Chondrocyte (in vitro differentiated cells): ENCODE measurements around the gene DECR2. TPM values are rescaled to one million over a fixed set of nuclear protein-coding genes. Genes with fewer than 3 reads are reported as not detected.

Experiments
- DNase-seq: peaks from one replicate; pipeline ENCODE4 v3.0.0; 2021; ENCODE audit warnings: mixed read lengths, low spot score
- H3K27ac Mint-ChIP-seq: one replicate; pipeline ENCODE4 v1.8.0; 2021; ENCODE audit warnings: mild to moderate bottlenecking, moderate library complexity, mixed read lengths; ENCODE audit not compliant: unreplicated experiment
- H3K27me3 Mint-ChIP-seq: 2 replicates; pipeline ENCODE4 v1.8.0; 2021; ENCODE audit warnings: low read depth, mixed read lengths
- H3K36me3 Mint-ChIP-seq: 2 replicates; pipeline ENCODE4 v1.8.0; 2021; ENCODE audit warnings: low read depth, mixed read lengths
- H3K4me1 Mint-ChIP-seq: 2 replicates; pipeline ENCODE4 v1.8.0; 2021; ENCODE audit warnings: low read depth, mild to moderate bottlenecking, mixed read lengths
- H3K4me3 Mint-ChIP-seq: one replicate; pipeline ENCODE4 v1.8.0; 2021; ENCODE audit warnings: mild to moderate bottlenecking, moderate library complexity, mixed read lengths; ENCODE audit not compliant: unreplicated experiment
- H3K9me3 Mint-ChIP-seq: 2 replicates; pipeline ENCODE4 v1.8.0; 2021; ENCODE audit warnings: low read depth, mixed read lengths
- long read RNA-seq: library from polyadenylated mRNA; stranded (forward); transcript quantifications from one replicate; pipeline ENCODE4 v2.0.0, GENCODE V29; 2021
- total RNA-seq: library from RNA; stranded (reverse); gene quantifications from 3 replicates; pipeline ENCODE4 v1.2.1, GENCODE V29; 2021
- TF ChIP-seq, protein P1 (sequence below): fragments of 200-600 bp; sonication (generic); IDR thresholded peaks from 2 replicates; pipeline ENCODE4 v1.5.0; 2021; ENCODE audit warnings: antibody characterized with exemption, mild to moderate bottlenecking, moderate library complexity

Gene DECR2, protein sequence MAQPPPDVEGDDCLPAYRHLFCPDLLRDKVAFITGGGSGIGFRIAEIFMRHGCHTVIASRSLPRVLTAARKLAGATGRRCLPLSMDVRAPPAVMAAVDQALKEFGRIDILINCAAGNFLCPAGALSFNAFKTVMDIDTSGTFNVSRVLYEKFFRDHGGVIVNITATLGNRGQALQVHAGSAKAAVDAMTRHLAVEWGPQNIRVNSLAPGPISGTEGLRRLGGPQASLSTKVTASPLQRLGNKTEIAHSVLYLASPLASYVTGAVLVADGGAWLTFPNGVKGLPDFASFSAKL
- 21.8 to 25.1 TPM (median 22.2 TPM) in 3 replicates for total RNA-seq
- long read RNA-seq, transcript DECR2-201 (9 exons, 1,615 nt): major isoform, 42 of 51 reads
- long read RNA-seq, partial matches to known transcripts: 2 of 51 reads
- long read RNA-seq, other reads (novel, unspliced or antisense): 7 of 51 reads

DNA sequence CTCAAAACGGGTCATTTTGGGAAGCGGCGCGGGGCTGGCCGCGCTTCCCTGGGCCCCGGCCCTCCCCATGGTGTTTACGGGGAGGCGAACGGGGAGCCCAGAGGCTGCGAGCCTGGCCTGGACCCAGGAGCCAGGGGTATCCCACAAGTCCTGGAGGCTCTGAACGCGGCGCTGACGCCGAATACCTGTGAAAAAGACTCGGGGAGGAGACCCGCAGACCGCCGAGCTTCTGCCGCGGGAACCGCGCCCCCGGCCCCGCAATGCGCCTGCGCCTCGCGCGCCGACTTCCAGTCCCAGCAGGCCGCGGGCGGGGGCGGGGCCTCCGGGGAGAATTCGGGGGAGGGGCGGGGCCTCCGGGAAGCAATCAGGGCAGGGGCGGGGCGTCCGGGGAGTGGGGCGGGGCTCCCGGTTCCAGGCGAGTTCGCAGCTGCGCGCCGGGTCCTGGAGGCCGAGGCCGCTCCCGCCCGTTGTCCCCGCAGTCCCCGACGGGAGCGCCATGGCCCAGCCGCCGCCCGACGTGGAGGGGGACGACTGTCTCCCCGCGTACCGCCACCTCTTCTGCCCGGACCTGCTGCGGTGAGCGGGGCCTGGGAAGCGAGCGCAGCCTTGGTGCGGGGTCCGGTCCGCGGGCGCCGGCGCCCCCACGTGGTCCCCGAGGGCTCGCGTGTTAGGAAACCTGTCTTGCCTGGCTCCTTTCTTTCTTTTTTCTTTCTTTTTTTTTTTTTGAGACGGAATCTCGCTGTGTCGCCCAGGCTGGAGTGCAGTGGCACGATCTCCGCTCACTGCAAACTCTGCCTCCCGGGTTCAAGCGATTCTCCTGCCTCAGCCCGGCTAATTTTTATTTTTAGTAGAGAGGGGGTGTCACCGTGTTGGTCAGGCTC lies at the start of gene DECR2:
DECR2 (plus strand) TSS at position 418 of the 881 bp plus-strand sequence; CDS start at position 497, 79 bp downstream.
- H3K4me1 Mint-ChIP-seq: peaks cover 19% of the 10 kb centered on the region
- TF ChIP-seq, protein P1, sequence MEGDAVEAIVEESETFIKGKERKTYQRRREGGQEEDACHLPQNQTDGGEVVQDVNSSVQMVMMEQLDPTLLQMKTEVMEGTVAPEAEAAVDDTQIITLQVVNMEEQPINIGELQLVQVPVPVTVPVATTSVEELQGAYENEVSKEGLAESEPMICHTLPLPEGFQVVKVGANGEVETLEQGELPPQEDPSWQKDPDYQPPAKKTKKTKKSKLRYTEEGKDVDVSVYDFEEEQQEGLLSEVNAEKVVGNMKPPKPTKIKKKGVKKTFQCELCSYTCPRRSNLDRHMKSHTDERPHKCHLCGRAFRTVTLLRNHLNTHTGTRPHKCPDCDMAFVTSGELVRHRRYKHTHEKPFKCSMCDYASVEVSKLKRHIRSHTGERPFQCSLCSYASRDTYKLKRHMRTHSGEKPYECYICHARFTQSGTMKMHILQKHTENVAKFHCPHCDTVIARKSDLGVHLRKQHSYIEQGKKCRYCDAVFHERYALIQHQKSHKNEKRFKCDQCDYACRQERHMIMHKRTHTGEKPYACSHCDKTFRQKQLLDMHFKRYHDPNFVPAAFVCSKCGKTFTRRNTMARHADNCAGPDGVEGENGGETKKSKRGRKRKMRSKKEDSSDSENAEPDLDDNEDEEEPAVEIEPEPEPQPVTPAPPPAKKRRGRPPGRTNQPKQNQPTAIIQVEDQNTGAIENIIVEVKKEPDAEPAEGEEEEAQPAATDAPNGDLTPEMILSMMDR: peak; percentile 78
- DNase-seq: peak; percentile 96
- H3K9me3 Mint-ChIP-seq: no peaks in the 10 kb centered on the region
- H3K27ac Mint-ChIP-seq: peak within 1 kb of the TSS; percentile 94
- H3K4me3 Mint-ChIP-seq: peak within 1 kb of the TSS; percentile 86
- H3K36me3 Mint-ChIP-seq: peaks cover 3% of the 10 kb centered on the region
- no peaks in the 10 kb centered on the region for H3K27me3 Mint-ChIP-seq

DNA sequence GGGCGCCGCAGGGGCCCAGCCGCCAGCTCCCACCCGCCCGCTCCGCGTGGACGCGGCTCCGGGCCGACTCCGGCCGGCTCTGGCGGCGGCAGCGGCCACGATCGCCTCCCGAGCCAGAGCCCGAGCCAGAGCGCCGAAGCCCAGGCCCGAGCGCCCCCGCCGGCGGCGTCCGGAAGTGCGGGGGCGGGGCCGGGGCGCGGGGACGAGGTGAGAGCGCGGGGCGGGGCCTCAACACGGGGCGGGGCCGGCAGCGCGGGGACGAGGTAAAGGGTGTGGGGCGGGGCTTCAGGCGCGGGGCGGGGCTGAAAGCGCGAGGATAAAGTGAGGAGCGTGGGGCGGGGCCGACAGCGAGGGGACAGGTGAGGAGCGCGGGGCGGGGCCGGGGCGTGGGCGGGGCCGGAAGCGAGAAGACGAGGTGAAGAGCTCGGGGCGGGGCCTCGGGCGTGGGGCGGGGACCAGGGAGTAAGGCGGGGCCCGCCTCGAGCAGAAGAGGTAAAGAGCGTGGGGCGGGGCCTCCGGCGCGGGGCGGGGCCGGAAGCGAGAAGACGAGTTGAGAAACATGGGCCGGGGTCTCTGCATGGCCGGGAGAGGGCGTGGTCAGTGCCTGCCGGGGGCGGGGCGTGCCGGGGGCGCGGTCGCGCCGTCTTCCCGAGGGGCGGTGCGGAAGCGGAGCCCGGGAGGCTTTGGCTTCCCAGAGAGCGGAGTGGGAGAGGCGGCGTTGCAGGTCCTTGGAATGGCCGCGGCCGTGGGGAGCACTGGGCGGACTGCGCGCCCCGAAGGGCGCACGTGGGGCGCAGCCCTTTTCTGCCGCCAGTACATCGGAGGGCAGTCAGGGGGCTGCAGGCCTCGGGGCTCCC lies 48.9 kb upstream of the DECR2 start, which contains the start of gene AXIN1:
AXIN1 (minus strand) TSS at position 177 of the 857 bp plus-strand sequence. CDS start 5,698 bp downstream, outside the sequence.
- Mint-ChIP-seq H3K9me3 (no peaks in the 10 kb centered on the region), H3K27ac (peak within 1 kb of the TSS; percentile 80), H3K36me3 (no peaks in the 10 kb centered on the region), H3K4me3 (peak within 1 kb of the TSS; percentile 79), H3K27me3 (no peaks in the 10 kb centered on the region), H3K4me1 (peaks cover 12% of the 10 kb centered on the region)
- DNase-seq: peak; percentile 99
- TF ChIP-seq, protein P1: peak; percentile 71

DNA sequence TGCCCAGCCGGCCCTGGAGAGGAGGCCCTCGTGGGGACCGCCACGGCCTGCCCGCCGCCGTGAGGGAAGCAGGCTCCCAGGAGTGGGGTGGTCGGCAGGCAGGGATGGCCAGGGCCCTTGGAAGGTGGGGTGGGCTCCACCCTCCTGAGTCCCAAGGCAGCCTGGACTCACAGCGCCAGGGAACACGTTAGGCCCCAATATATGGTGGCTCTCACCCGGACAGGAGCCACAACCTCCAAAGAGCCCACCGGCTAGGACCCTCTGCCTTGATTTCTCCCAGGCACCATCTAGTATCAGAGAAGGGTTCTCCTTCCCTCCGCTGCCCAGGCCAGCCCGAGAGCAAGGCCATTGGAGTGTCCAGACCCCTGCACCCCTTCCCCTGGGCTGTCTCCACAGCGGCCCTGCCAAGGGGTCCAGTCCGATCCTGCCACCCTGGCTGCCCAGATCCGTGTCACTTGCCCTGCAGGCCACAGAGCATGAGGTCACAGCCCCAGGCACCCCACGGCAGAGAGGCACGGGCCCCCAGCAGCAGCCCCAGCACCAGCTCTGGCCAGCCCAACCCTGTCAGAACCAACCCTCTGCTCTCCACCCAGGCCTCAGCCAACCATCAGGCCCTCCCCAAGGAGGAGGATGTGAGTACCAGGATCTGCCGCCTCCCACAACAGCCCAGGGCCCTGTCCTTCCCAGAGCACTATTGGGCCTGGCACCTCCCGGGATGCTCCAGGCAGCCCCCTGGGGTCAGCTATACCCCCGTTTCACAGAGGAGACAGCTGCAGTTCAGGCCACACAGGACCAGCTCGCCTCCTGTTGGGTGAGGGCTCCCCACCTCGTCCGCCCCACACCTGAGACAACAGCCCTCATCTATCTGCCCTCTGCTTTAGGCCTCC lies 48.0 kb upstream of the DECR2 start:
- Mint-ChIP-seq H3K9me3 (no peaks in the 10 kb centered on the region), H3K27ac (no peak overlapping the region), H3K4me1 (peaks cover 12% of the 10 kb centered on the region), H3K27me3 (no peaks in the 10 kb centered on the region), H3K4me3 (no peak overlapping the region), H3K36me3 (no peaks in the 10 kb centered on the region)
- no peak for DNase-seq
- TF ChIP-seq, protein P1: no peak

DNA sequence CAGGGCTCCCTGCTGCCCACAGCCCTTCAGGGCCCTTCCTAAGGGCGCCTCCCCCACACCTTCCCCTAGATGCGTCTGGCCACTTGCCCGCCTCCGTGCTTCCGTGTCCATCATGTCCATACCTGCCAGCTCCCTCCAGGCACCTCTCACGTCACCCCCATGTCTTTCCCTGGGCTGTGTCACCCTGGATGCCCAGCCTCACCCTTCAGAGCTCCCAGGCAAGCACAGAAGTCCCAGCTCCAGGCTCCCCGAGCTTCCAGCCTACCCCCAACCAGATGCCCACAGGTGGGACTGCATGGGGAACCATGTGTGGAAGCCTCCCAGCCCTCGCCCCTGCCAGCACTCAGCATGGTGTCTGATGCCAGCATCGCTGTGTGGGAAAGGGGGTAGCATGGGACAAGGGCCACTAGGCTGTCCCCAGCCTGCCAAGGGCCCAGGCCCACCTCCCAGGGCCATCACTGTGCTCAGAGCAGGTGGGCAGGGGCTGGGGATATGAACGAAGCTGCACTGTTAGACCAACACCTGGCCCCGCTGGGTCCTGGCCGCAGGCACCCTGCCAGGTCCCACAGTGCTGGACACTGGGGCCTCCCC lies 47.3 kb upstream of the DECR2 start:
- Mint-ChIP-seq H3K4me3 (no peak overlapping the region), H3K27ac (no peak overlapping the region)
- TF ChIP-seq, protein P1: no peak

More for the DNA sequence above, 47.3 kb upstream of the DECR2 start:
- Mint-ChIP-seq H3K4me1 (peaks cover 12% of the 10 kb centered on the region), H3K9me3 (no peaks in the 10 kb centered on the region), H3K36me3 (no peaks in the 10 kb centered on the region), H3K27me3 (no peaks in the 10 kb centered on the region)
- DNase-seq: no peak
